CD14-positive monocyte (primary cell): Measurements from ENCODE around the gene FAM135A. TPM values are rescaled to one million over a fixed set of nuclear protein-coding genes. Genes with fewer than 3 reads are reported as not detected.

Experiments used
- DNase-seq, 3 donors: peaks; one replicate each; pipeline ENCODE4 v3.0.0-alpha.2; 2011 to 2022
- H2AFZ ChIP-seq: 2 replicates; pipeline ENCODE4 v1.6.0; 2012; ENCODE audit warnings: mild to moderate bottlenecking, low read depth, low read length, inconsistent platforms; ENCODE audit not compliant: insufficient read depth, poor library complexity, severe bottlenecking
- H3K27ac ChIP-seq, 2 donors: 1 replicate in 1 of 2; 2 replicates in 1 of 2; pipeline ENCODE4 v1.5.1; 2012 to 2013; ENCODE audit warnings: low read length in 2 of 2, control low read depth in 1 of 2, inconsistent platforms in 1 of 2, low read depth in 1 of 2, mild to moderate bottlenecking in 1 of 2
- H3K27me3 ChIP-seq, 2 donors: one replicate each; pipeline versions ENCODE4 v1.6.0 to v1.6.1; 2011 to 2013; ENCODE audit warnings: low read length in 2 of 2; ENCODE audit not compliant: control insufficient read depth in 2 of 2, insufficient read depth in 2 of 2
- H3K36me3 ChIP-seq, 2 donors: replicated peaks in 1 of 2; 1 replicate in 1 of 2; 2 replicates in 1 of 2; pipeline versions ENCODE4 v1.5.1 to v1.6.1; 2012 to 2013; ENCODE audit warnings: low read length in 2 of 2, control low read depth in 1 of 2, inconsistent platforms in 1 of 2, mild to moderate bottlenecking in 1 of 2; ENCODE audit not compliant: insufficient read depth in 2 of 2, control insufficient read depth in 1 of 2
- H3K4me1 ChIP-seq, 2 donors: 1 replicate in 1 of 2; 2 replicates in 1 of 2; pipeline versions ENCODE4 v1.5.1 to v1.6.1; 2012 to 2013; ENCODE audit warnings: low read length in 2 of 2, control low read depth in 1 of 2, inconsistent platforms in 1 of 2, mild to moderate bottlenecking in 1 of 2, moderate library complexity in 1 of 2; ENCODE audit not compliant: insufficient read depth in 2 of 2, control insufficient read depth in 1 of 2
- H3K4me2 ChIP-seq: replicated peaks from 2 replicates; pipeline ENCODE3; 2012; ENCODE audit warnings: low read length, moderate library complexity, mild to moderate bottlenecking; ENCODE audit not compliant: poor library complexity, severe bottlenecking; ENCODE audit errors: extremely low read depth
- H3K4me3 ChIP-seq, 3 experiments: fragments of 200-600 bp in 1 of 3; sonication (generic) in 1 of 3; replicated peaks in 1 of 3; 1 replicate in 2 of 3; 2 replicates in 1 of 3; pipeline ENCODE4 v1.5.1; 2011 to 2013; ENCODE audit warnings: low read length in 3 of 3, mild to moderate bottlenecking in 3 of 3, control low read depth in 2 of 3, low read depth in 2 of 3, inconsistent platforms in 1 of 3, moderate library complexity in 1 of 3
- H3K79me2 ChIP-seq: 2 replicates; pipeline ENCODE4 v1.6.0; 2012; ENCODE audit warnings: mild to moderate bottlenecking, control low read depth, inconsistent platforms, low read length, moderate library complexity; ENCODE audit not compliant: insufficient read depth
- H3K9ac ChIP-seq: 2 replicates; pipeline ENCODE4 v1.6.0; 2017; ENCODE audit warnings: low read length, mild to moderate bottlenecking; ENCODE audit not compliant: insufficient read depth, poor library complexity, severe bottlenecking
- H3K9me3 ChIP-seq, 2 donors: replicated peaks in 1 of 2; 1 replicate in 1 of 2; 2 replicates in 1 of 2; pipeline versions ENCODE4 v1.5.1 to v1.6.1; 2012 to 2013; ENCODE audit warnings: low read length in 2 of 2, control low read depth in 1 of 2; ENCODE audit not compliant: control insufficient read depth in 1 of 2, insufficient read depth in 1 of 2
- H4K20me1 ChIP-seq: 2 replicates; pipeline ENCODE4 v1.6.0; 2012; ENCODE audit warnings: mild to moderate bottlenecking, low read length, control low read depth, moderate library complexity; ENCODE audit not compliant: insufficient read depth
- H3K27ac Mint-ChIP-seq, 7 donors: one replicate each; pipeline ENCODE4 v1.8.0; 2020; ENCODE audit warnings: mild to moderate bottlenecking in 7 of 7, mixed read lengths in 7 of 7, moderate library complexity in 6 of 7, inconsistent platforms in 2 of 7
- H3K27me3 Mint-ChIP-seq, 3 donors: one replicate each; pipeline ENCODE4 v1.8.0; 2021 to 2022; ENCODE audit warnings: low read depth in 3 of 3, mild to moderate bottlenecking in 3 of 3, mixed read lengths in 3 of 3, moderate library complexity in 3 of 3, inconsistent platforms in 1 of 3
- H3K36me3 Mint-ChIP-seq, 2 donors: one replicate each; pipeline ENCODE4 v1.8.0; 2020; ENCODE audit warnings: mixed read lengths in 2 of 2, inconsistent platforms in 1 of 2, mild to moderate bottlenecking in 1 of 2
- H3K4me1 Mint-ChIP-seq: one replicate; pipeline ENCODE4 v1.8.0; 2020; ENCODE audit warnings: mild to moderate bottlenecking, mixed read lengths
- H3K4me3 Mint-ChIP-seq, 2 donors: one replicate each; pipeline ENCODE4 v1.8.0; 2020; ENCODE audit warnings: mild to moderate bottlenecking in 2 of 2, mixed read lengths in 2 of 2, moderate library complexity in 1 of 2
- H3K9me3 Mint-ChIP-seq, 7 donors: one replicate each; pipeline ENCODE4 v1.8.0; 2020 to 2022; ENCODE audit warnings: mixed read lengths in 7 of 7, mild to moderate bottlenecking in 6 of 7, moderate library complexity in 6 of 7, inconsistent platforms in 2 of 7
- CTCF ChIP-seq: fragments of 200-600 bp; IDR thresholded peaks from one replicate; pipeline ENCODE4 v1.8.0; 2022; ENCODE audit warnings: antibody characterized with exemption, mild to moderate bottlenecking
- WGBS: methylation state at CpG from one replicate; pipeline ENCODE4 v1.1.5; 2013; ENCODE audit warnings: missing lambda C conversion rate; ENCODE audit not compliant: insufficient coverage; 5-methylcytosine and 5-hydroxymethylcytosine counted together
- intact Hi-C, 2 donors: fragments of 100-400 bp; cut with micrococcal nuclease; formaldehyde crosslinking; loops; one replicate each; pipeline versions ENCODE4 v1.15.0 to v1.15.1; 2023
- polyA plus RNA-seq, 3 donors: library from polyadenylated mRNA; depleted of rRNA in 1 of 3; unstranded in 2 of 3; stranded (reverse) in 1 of 3; fragments of 300-500 nt in 2 of 3; fragments of >200 nt in 1 of 3; fragmentation: Illumina TruSeq in 2 of 3; gene quantifications; 1 replicate in 2 of 3; 2 replicates in 1 of 3; pipeline ENCODE4 v1.2.3, GENCODE V29; 2012 to 2021

Gene FAM135A
- polyA plus RNA-seq, 3 donors, result 4.1 to 10.3 (median 5.4) TPM

- intact Hi-C loops, result no loop called here
- Mint-ChIP-seq H3K36me3 (no peaks in the 10 kb centered on the region), H3K27ac (no peak overlapping the region), H3K4me1 (no peaks in the 10 kb centered on the region), H3K27me3 (peaks cover 5 to 14% (median 8%) of the 10 kb centered on the region in 3 donors), H3K4me3 (no peak overlapping the region), H3K9me3 (peaks cover 0 to 2% (median 0%) of the 10 kb centered on the region in 7 donors)
- WGBS, result 0% methylated on average over 4 of the region's 5 CpGs
- Histone ChIP-seq H3K4me2 (no peak overlapping the region), H3K27me3 (peaks cover 5% of the 10 kb centered on the region in 2 donors), H3K36me3 (no peaks in the 10 kb centered on the region), H4K20me1 (no peaks in the 10 kb centered on the region), H2AFZ (no peak overlapping the region), H3K4me3 (no peak overlapping the region), H3K9me3 (no peaks in the 10 kb centered on the region), H3K9ac (no peak overlapping the region), H3K27ac (no peak overlapping the region), H3K79me2 (no peaks in the 10 kb centered on the region), H3K4me1 (no peaks in the 10 kb centered on the region)
- peak; percentile 87 for TF ChIP-seq CTCF
- DNase-seq, result peak; percentile 40 to 62 (median 45)
Observed at GRCh38 chr6:70369332-70369950, 43.9 kb upstream of the FAM135A start.

- Histone ChIP-seq H4K20me1 (no peaks in the 10 kb centered on the region), H3K79me2 (no peaks in the 10 kb centered on the region), H3K4me1 (no peaks in the 10 kb centered on the region), H2AFZ (no peak overlapping the region), H3K4me2 (no peak overlapping the region), H3K27me3 (peaks cover 5% of the 10 kb centered on the region in 2 donors), H3K4me3 (no peak overlapping the region), H3K9me3 (no peaks in the 10 kb centered on the region), H3K27ac (no peak overlapping the region), H3K36me3 (no peaks in the 10 kb centered on the region), H3K9ac (no peak overlapping the region)
- H3K9me3 Mint-ChIP-seq, result peaks cover 0 to 2% (median 0%) of the 10 kb centered on the region in 7 donors
- no peak overlapping the region for H3K4me3 Mint-ChIP-seq
- intact Hi-C loops, result no loop called here
- no peaks in the 10 kb centered on the region for H3K4me1 Mint-ChIP-seq
- WGBS, result no CpG with 5 or more reads among the region's 4 CpGs
- H3K27ac Mint-ChIP-seq, result no peak overlapping the region
- no peaks in the 10 kb centered on the region for H3K36me3 Mint-ChIP-seq
- no peak for TF ChIP-seq CTCF
- peaks cover 5 to 19% (median 8%) of the 10 kb centered on the region in 3 donors for H3K27me3 Mint-ChIP-seq
- DNase-seq, result no peak
Observed at GRCh38 chr6:70370496-70370895, 42.8 kb upstream of the FAM135A start.
